ENCODE measurements around the gene IQCM. TPM values are rescaled to one million over a fixed set of nuclear protein-coding genes. Genes with fewer than 3 reads are reported as not detected.

IQCM gene
- total RNA-seq, 1 donor from 2014 or later, result not detected

DNA sequence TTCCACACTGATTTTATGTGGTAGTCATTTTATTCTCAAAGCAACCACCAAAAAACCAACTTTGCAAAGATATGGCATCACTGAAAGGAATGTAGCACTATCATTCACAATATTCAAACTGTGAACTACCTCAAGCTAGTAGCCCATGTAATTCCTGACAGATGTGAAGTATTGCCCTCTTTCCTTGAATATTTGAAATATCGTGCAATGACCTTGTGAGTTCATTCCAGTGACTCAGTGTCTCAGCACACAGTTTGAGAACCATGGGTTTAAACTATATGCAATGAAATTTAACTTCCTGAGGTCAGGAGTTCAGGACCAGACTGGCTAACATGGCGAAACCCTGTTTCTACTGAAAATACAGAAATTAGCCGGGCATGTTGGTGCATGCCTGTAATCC, 20.9 kb upstream of the IQCM start:
- no peaks in the 10 kb centered on the region for H3K36me3 Mint-ChIP-seq (ENCODE audit: unreplicated experiment)
- DNase-seq (ENCODE audit: extremely low spot score, unreplicated experiment), result no peak
- H3K9me3 Mint-ChIP-seq (ENCODE audit: unreplicated experiment), result no peaks in the 10 kb centered on the region
- TF ChIP-seq, protein P1, sequence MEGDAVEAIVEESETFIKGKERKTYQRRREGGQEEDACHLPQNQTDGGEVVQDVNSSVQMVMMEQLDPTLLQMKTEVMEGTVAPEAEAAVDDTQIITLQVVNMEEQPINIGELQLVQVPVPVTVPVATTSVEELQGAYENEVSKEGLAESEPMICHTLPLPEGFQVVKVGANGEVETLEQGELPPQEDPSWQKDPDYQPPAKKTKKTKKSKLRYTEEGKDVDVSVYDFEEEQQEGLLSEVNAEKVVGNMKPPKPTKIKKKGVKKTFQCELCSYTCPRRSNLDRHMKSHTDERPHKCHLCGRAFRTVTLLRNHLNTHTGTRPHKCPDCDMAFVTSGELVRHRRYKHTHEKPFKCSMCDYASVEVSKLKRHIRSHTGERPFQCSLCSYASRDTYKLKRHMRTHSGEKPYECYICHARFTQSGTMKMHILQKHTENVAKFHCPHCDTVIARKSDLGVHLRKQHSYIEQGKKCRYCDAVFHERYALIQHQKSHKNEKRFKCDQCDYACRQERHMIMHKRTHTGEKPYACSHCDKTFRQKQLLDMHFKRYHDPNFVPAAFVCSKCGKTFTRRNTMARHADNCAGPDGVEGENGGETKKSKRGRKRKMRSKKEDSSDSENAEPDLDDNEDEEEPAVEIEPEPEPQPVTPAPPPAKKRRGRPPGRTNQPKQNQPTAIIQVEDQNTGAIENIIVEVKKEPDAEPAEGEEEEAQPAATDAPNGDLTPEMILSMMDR (IDR thresholded peaks at IDR 0.05), result no peak
- no peak overlapping the region for H3K4me3 Mint-ChIP-seq (ENCODE audit: unreplicated experiment)
- no peaks in the 10 kb centered on the region for H3K4me1 Mint-ChIP-seq (ENCODE audit: unreplicated experiment)
- peaks cover 13% of the 10 kb centered on the region for H3K27me3 Mint-ChIP-seq (ENCODE audit: unreplicated experiment)
- H3K27ac Mint-ChIP-seq (ENCODE audit: unreplicated experiment), result no peak overlapping the region

DNA sequence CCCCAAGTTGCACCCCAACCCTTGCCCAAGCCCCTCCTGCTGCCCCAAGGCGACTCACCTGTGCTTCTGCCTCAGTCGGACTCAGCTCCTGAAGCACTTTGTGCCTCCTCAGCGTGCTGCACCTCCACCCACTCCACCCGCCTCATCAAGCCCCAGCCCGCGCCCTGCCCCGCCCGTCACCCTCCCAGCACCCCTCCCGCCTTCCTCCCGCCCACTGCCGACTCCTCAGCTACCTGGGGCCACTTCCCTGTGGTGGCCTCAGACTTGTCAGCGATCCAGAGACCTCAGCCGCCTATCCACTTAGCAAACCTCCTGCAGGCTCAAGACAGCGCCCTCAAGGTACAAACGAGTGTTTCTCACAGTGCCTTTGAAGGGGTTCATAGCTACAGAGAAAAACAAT, 19.6 kb upstream of the IQCM start:
- Mint-ChIP-seq H3K4me3 (ENCODE audit: unreplicated experiment) (no peak overlapping the region), H3K36me3 (ENCODE audit: unreplicated experiment) (no peaks in the 10 kb centered on the region), H3K27ac (ENCODE audit: unreplicated experiment) (no peak overlapping the region), H3K9me3 (ENCODE audit: unreplicated experiment) (no peaks in the 10 kb centered on the region), H3K4me1 (ENCODE audit: unreplicated experiment) (no peaks in the 10 kb centered on the region), H3K27me3 (ENCODE audit: unreplicated experiment) (peaks cover 13% of the 10 kb centered on the region)
- TF ChIP-seq, protein P1 (IDR thresholded peaks at IDR 0.05), result no peak
- no peak for DNase-seq (ENCODE audit: extremely low spot score, unreplicated experiment)

DNA sequence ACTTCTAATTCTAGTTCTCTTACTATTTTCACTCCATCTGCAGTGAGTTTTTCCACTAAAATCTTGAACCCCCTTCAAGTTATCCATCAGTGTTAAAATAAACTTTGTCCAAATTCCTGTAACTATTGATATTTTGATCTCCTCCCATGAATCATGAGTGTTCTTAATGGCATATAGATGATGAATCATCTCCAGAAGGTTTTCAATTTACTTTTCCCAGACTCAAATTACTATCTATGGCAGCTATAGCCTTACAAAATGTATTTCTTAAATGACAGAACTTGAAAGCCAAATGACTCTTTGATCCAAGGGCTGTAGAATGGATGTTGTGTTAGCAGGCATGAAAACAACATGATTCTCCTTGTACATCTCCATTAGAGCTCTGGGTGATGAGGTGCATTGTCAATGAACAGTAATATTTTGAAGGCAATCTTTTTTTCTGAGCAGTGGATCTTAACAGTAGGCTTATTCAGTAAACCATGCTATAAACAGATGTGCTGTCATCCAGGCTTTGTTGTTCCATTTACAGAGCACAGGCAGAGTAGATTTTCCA, 16.1 kb upstream of the IQCM start:
- H3K27me3 Mint-ChIP-seq (ENCODE audit: unreplicated experiment), result peaks cover 11% of the 10 kb centered on the region
- no peaks in the 10 kb centered on the region for H3K36me3 Mint-ChIP-seq (ENCODE audit: unreplicated experiment)
- H3K9me3 Mint-ChIP-seq (ENCODE audit: unreplicated experiment), result no peaks in the 10 kb centered on the region
- H3K4me3 Mint-ChIP-seq (ENCODE audit: unreplicated experiment), result no peak overlapping the region
- H3K27ac Mint-ChIP-seq (ENCODE audit: unreplicated experiment), result no peak overlapping the region
- no peaks in the 10 kb centered on the region for H3K4me1 Mint-ChIP-seq (ENCODE audit: unreplicated experiment)
- TF ChIP-seq, protein P1 (IDR thresholded peaks at IDR 0.05), result no peak
- no peak for DNase-seq (ENCODE audit: extremely low spot score, unreplicated experiment)

DNA sequence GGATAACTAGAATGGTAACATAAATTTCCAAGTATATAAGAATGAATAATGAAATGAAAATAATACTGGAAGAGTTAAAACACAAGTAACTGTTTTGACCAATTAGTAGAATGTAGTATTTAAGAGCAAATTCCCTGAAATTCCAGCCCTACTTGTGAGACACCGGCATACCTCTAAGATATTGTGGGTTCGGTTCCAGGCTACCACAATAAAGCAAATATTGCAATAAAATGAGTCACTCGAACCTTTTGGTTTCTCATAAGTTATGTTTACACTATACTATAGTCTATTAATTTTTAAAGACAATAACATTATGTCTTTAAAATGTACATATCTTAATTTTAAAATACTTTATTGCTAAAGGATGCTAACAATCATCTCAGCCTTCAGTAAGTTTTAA, 15.2 kb upstream of the IQCM start:
- Mint-ChIP-seq H3K9me3 (ENCODE audit: unreplicated experiment) (no peaks in the 10 kb centered on the region), H3K27ac (ENCODE audit: unreplicated experiment) (no peak overlapping the region), H3K4me3 (ENCODE audit: unreplicated experiment) (no peak overlapping the region), H3K4me1 (ENCODE audit: unreplicated experiment) (no peaks in the 10 kb centered on the region), H3K27me3 (ENCODE audit: unreplicated experiment) (peaks cover 14% of the 10 kb centered on the region), H3K36me3 (ENCODE audit: unreplicated experiment) (no peaks in the 10 kb centered on the region)
- DNase-seq (ENCODE audit: extremely low spot score, unreplicated experiment), result no peak
- TF ChIP-seq, protein P1 (IDR thresholded peaks at IDR 0.05), result no peak

DNA sequence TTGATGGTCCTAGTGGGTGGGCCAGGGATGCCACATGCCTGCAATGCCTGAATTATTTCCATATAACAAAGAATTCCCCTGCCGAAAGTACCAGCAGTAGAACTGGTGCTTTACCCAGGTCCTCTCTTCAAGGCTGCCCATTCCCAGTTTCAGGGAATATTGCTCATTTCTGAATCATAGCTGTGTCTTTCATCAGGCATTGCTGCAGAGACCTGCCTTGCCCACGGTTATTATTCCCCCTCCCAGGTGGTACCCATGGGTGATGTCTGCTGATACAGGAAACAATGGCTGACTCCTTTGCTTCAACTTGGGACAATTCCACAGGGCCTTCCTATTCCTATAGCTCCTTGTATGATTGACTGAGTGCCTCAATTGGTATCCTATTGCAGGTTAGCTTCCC, 9.7 kb upstream of the IQCM start:
- Mint-ChIP-seq H3K27ac (ENCODE audit: unreplicated experiment) (no peak overlapping the region), H3K36me3 (ENCODE audit: unreplicated experiment) (no peaks in the 10 kb centered on the region), H3K9me3 (ENCODE audit: unreplicated experiment) (no peaks in the 10 kb centered on the region), H3K4me3 (ENCODE audit: unreplicated experiment) (no peak overlapping the region), H3K27me3 (ENCODE audit: unreplicated experiment) (peaks cover 11% of the 10 kb centered on the region), H3K4me1 (ENCODE audit: unreplicated experiment) (peaks cover 11% of the 10 kb centered on the region)
- DNase-seq (ENCODE audit: extremely low spot score, unreplicated experiment), result no peak
- TF ChIP-seq, protein P1 (IDR thresholded peaks at IDR 0.05), result no peak

All from osteocyte (in vitro differentiated cells).